Activated CD4-positive, CD25-positive, alpha-beta regulatory T cell treated with anti-CD3 and anti-CD28 coated beads, Interleukin-2, amount 50 U/mL, for 72 hours (primary cell): ENCODE measurements around the gene TBC1D16.
"Not testable (repeated sequence)": the region's sequence is repeated elsewhere in the genome, so short reads cannot be mapped to it uniquely, and the experiment has no call there.

Experiments
- DNase-seq: peaks from one replicate; pipeline ENCODE4 v3.0.0; 2021

Gene TBC1D16

GRCh38 chr17:79971651-79972050, 64.0 kb downstream of the TBC1D16 start:
- no peak for DNase-seq

- DNase-seq: no peak
Measured at GRCh38 chr17:79970576-79971068, 65.0 kb downstream of the TBC1D16 start.

- DNase-seq: no peak
Measured at GRCh38 chr17:79969906-79970305, 65.8 kb downstream of the TBC1D16 start.

- no peak for DNase-seq
Measured at GRCh38 chr17:79968116-79968515, 67.6 kb downstream of the TBC1D16 start.

- DNase-seq: no peak
Measured at GRCh38 chr17:79966681-79967080, 69.0 kb downstream of the TBC1D16 start.

GRCh38 chr17:79965806-79966205, 69.9 kb downstream of the TBC1D16 start:
- no peak for DNase-seq

GRCh38 chr17:79962467-79962866, 73.2 kb downstream of the TBC1D16 start:
- DNase-seq: not testable (repeated sequence)

- not testable (repeated sequence) for DNase-seq
Measured at GRCh38 chr17:79961567-79961966, 74.1 kb downstream of the TBC1D16 start.

- DNase-seq: no peak
Measured at GRCh38 chr17:79960788-79961522, 74.7 kb downstream of the TBC1D16 start.

- no peak for DNase-seq
Measured at GRCh38 chr17:79959042-79959441, 76.6 kb downstream of the TBC1D16 start.

- DNase-seq: no peak
Measured at GRCh38 chr17:79956853-79957252, 78.8 kb downstream of the TBC1D16 start.

- DNase-seq: not testable (repeated sequence)
Measured at GRCh38 chr17:79956441-79956735, 79.3 kb downstream of the TBC1D16 start.

- no peak for DNase-seq
Measured at GRCh38 chr17:79955691-79956440, 79.8 kb downstream of the TBC1D16 start.

GRCh38 chr17:79955167-79955549, 80.5 kb downstream of the TBC1D16 start:
- no peak for DNase-seq

GRCh38 chr17:79954281-79955166, 81.1 kb downstream of the TBC1D16 start:
- DNase-seq: no peak

GRCh38 chr17:79953335-79953734, 82.3 kb downstream of the TBC1D16 start:
- DNase-seq: no peak

GRCh38 chr17:79952901-79953300, 82.8 kb downstream of the TBC1D16 start:
- no peak for DNase-seq

- DNase-seq: no peak
Measured at GRCh38 chr17:79952265-79952877, 83.3 kb downstream of the TBC1D16 start.

GRCh38 chr17:79951361-79952264, 84.1 kb downstream of the TBC1D16 start:
- DNase-seq: no peak

- no peak for DNase-seq
Measured at GRCh38 chr17:79950751-79951150, 84.9 kb downstream of the TBC1D16 start.

GRCh38 chr17:79950306-79950705, 85.4 kb downstream of the TBC1D16 start:
- DNase-seq: no peak
